Psoas muscle (tissue), 8 donors: ENCODE data around the gene VPS50. TPM values are rescaled to one million over a fixed set of nuclear protein-coding genes. Genes with fewer than 3 reads are reported as not detected.

ENCODE experiments used
- ATAC-seq, 4 donors: fragments of 200-7000 bp; cut with Tn5 transposase; one replicate each; pipeline ENCODE4 v1.9.1; 2020; ENCODE audit warnings: moderate library complexity in 3 of 4, mild to moderate bottlenecking in 2 of 4
- DNase-seq, 2 donors: peaks; one replicate each; pipeline ENCODE4 v3.0.0-alpha.2; 2020
- H3K27ac ChIP-seq: fragments of 200-600 bp; one replicate; pipeline ENCODE4 v1.8.0; 2022
- H3K27me3 ChIP-seq, 3 donors: fragments of 200-600 bp in 1 of 3; one replicate each; pipeline versions ENCODE4 v1.6.1 to v1.8.0; 2013 to 2022; ENCODE audit warnings: low read length in 2 of 3, mild to moderate bottlenecking in 2 of 3, moderate library complexity in 1 of 3; ENCODE audit not compliant: insufficient read depth in 3 of 3
- H3K36me3 ChIP-seq, 2 donors: fragments of 200-600 bp in 1 of 2; one replicate each; pipeline versions ENCODE4 v1.6.1 to v1.8.0; 2013 to 2022; ENCODE audit warnings: low read depth in 1 of 2, mild to moderate bottlenecking in 1 of 2, moderate library complexity in 1 of 2; ENCODE audit not compliant: insufficient read depth in 1 of 2
- H3K4me1 ChIP-seq: fragments of 200-600 bp; one replicate; pipeline ENCODE4 v1.8.0; 2022
- H3K4me3 ChIP-seq: fragments of 200-600 bp; one replicate; pipeline ENCODE4 v1.8.0; 2022; ENCODE audit warnings: mild to moderate bottlenecking
- H3K9me3 ChIP-seq: fragments of 200-600 bp; one replicate; pipeline ENCODE4 v1.8.0; 2022
- WGBS, 3 donors: extraction: QIAGEN DNeasy Blood & Tissue Kit; methylation state at CpG; one replicate each; pipeline versions ENCODE4 v1.1.6 to v1.1.7; 2013; 5-methylcytosine and 5-hydroxymethylcytosine counted together
- intact Hi-C, 2 donors: fragments of 100-400 bp; cut with DNase I; formaldehyde crosslinking; loops; one replicate each; pipeline versions ENCODE4 v1.11.0 to v1.14.2; 2022
- polyA plus RNA-seq, 3 donors: library from polyadenylated mRNA; stranded (reverse); fragments of 200-250 nt; gene quantifications; one replicate each; pipeline ENCODE4 v1.2.3, GENCODE V29; 2013
- total RNA-seq, 4 donors: library from RNA; stranded (reverse); fragmentation: NEBNext Ultra II Directional in 2 of 4; extraction: Animal tissue kit (Norgen Biotek cat#: 25700) in 2 of 4; gene quantifications; one replicate each; pipeline versions ENCODE4 v1.2.1 to v1.2.4, GENCODE V29; 2021 to 2023
- TF ChIP-seq, protein P1 (sequence below): fragments of 200-600 bp; IDR thresholded peaks from one replicate; pipeline ENCODE4 v1.8.0; 2022; ENCODE audit warnings: antibody characterized with exemption
- donor health status: healthy with polysubstance abuse.
- donor health status: DM: no; HTN: no; CAD: no; lungs with moderate emphysema.
- donor health status: Bipolar disorder and iron deficiency.
- donor health status: healthy.
- donor health status: DM: yes; HTN: yes; CAD: no.
- donor health status: DM: no; HTN: no; CAD: no.
- donor health status: DM: no; HTN: no; CAD: no.
- donor health status: DM: yes; HTN: yes; CAD: no.

Gene VPS50
- total and polyA plus RNA-seq, 7 donors, result 6.2 to 22.4 (median 17.6) TPM

- no peak for ATAC-seq
- no peaks in the 10 kb centered on the region for H3K4me1 ChIP-seq
- WGBS, 3 donors, result 58 to 74% (median 66%) methylated on average over 1 of the region's 1 CpG
- DNase-seq, result no peak
- H3K4me3 ChIP-seq, result no peak overlapping the region
- intact Hi-C loops, result no loop called here
- H3K9me3 ChIP-seq, result no peaks in the 10 kb centered on the region
- no peaks in the 10 kb centered on the region for H3K36me3 ChIP-seq
- H3K27ac ChIP-seq, result no peak overlapping the region
- TF ChIP-seq, protein P1, sequence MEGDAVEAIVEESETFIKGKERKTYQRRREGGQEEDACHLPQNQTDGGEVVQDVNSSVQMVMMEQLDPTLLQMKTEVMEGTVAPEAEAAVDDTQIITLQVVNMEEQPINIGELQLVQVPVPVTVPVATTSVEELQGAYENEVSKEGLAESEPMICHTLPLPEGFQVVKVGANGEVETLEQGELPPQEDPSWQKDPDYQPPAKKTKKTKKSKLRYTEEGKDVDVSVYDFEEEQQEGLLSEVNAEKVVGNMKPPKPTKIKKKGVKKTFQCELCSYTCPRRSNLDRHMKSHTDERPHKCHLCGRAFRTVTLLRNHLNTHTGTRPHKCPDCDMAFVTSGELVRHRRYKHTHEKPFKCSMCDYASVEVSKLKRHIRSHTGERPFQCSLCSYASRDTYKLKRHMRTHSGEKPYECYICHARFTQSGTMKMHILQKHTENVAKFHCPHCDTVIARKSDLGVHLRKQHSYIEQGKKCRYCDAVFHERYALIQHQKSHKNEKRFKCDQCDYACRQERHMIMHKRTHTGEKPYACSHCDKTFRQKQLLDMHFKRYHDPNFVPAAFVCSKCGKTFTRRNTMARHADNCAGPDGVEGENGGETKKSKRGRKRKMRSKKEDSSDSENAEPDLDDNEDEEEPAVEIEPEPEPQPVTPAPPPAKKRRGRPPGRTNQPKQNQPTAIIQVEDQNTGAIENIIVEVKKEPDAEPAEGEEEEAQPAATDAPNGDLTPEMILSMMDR, result no peak
- peaks cover 0 to 4% (median 0%) of the 10 kb centered on the region in 3 donors for H3K27me3 ChIP-seq
Observed at GRCh38 chr7:93219868-93220267, 12.3 kb upstream of the VPS50 start.

DNA sequence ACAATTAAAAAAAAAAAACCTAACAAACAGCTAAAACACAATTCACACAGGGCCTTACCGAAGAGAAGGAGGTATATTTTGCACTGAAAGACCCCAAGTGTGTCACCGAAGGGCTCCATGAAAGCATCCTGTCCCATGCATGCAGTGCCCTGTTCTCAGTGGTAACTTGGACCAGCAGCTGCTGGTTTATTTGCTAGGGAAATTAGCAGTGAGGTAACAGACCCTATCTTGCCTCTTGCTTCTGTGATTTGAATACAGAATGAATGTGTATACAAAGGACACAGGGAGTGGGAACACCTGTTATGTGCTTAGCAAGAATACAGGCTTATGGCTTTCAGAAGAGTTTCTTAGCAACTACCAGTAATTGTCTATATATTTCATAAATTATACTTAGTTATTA, 5.9 kb upstream of the VPS50 start, which contains the start of gene HEPACAM2:
Gene HEPACAM2, minus strand, starts transcription at position 160 of the 400 bp plus-strand sequence.
- Histone ChIP-seq H3K9me3 (no peaks in the 10 kb centered on the region), H3K4me1 (peaks cover 2% of the 10 kb centered on the region), H3K36me3 (no peaks in the 10 kb centered on the region), H3K27me3 (peaks cover 0 to 4% (median 0%) of the 10 kb centered on the region in 3 donors), H3K27ac (no peak within 1 kb of the TSS), H3K4me3 (no peak within 1 kb of the TSS)
- TF ChIP-seq, protein P1, result no peak
- DNase-seq (no peak), ATAC-seq (no peak)
- intact Hi-C loops, result no loop called here
- 66 to 79% (median 68%) methylated on average over 2 of the region's 2 CpGs for WGBS, 3 donors

GRCh38 chr7:93228302-93228701, 3.9 kb upstream of the VPS50 start:
- H3K9me3 ChIP-seq, result no peaks in the 10 kb centered on the region
- ATAC-seq, result no peak
- no peaks in the 10 kb centered on the region for H3K36me3 ChIP-seq
- peaks cover 0 to 2% (median 0%) of the 10 kb centered on the region in 3 donors for H3K27me3 ChIP-seq
- DNase-seq, result no peak
- H3K4me3 ChIP-seq, result no peak overlapping the region
- intact Hi-C loops, result no loop called here
- peaks cover 10% of the 10 kb centered on the region for H3K4me1 ChIP-seq
- TF ChIP-seq, protein P1, result peak; percentile 78
- WGBS, 3 donors, result 1 to 3% (median 1%) methylated on average over 2 of the region's 2 CpGs
- H3K27ac ChIP-seq, result no peak overlapping the region

GRCh38 chr7:93231259-93231658, 907 bp upstream of the VPS50 start:
- no peak overlapping the region for H3K27ac ChIP-seq
- H3K4me3 ChIP-seq, result peak overlapping the region; percentile 84
- TF ChIP-seq, protein P1, result no peak

GRCh38 chr7:93232673-93233018, 480 bp downstream of the VPS50 start:
- Histone ChIP-seq H3K27me3 (no peaks in the 10 kb centered on the region), H3K4me1 (peaks cover 16% of the 10 kb centered on the region), H3K4me3 (peak overlapping the region; percentile 84), H3K27ac (peak overlapping the region; percentile 80), H3K9me3 (no peaks in the 10 kb centered on the region), H3K36me3 (no peaks in the 10 kb centered on the region)
- ATAC-seq (peak in 1 of 4 donors; percentile 23), DNase-seq (no peak)
- TF ChIP-seq, protein P1, result no peak
- intact Hi-C loops, result no loop called here
- WGBS, 3 donors, result 0 to 1% (median 0%) methylated on average over 8 of the region's 8 CpGs

More at GRCh38 chr7:93231259-93231658, 907 bp upstream of the VPS50 start:
- no peak for ATAC-seq
- 45 to 58% (median 57%) methylated on average over 5 of the region's 5 CpGs for WGBS, 3 donors
- intact Hi-C loops, result no loop called here
- Histone ChIP-seq H3K27me3 (no peaks in the 10 kb centered on the region), H3K4me1 (peaks cover 16% of the 10 kb centered on the region), H3K9me3 (no peaks in the 10 kb centered on the region), H3K36me3 (no peaks in the 10 kb centered on the region)
- DNase-seq, result no peak
